Bronchial epithelial cell (primary cell): ENCODE measurements around the gene SETD1B. TPM values are rescaled to one million over a fixed set of nuclear protein-coding genes. Genes with fewer than 3 reads are reported as not detected.

ENCODE experiments used
- DNase-seq: peaks from one replicate; pipeline ENCODE4 v3.0.0-alpha.2; 2010; ENCODE audit warnings: low read depth
- FAIRE-seq: peaks from 2 replicates; lab custom pipeline; 2011; peaks lifted over from hg19 to GRCh38; lab: Jason Lieb, UNC
- H3K27me3 ChIP-seq: 2 replicates; pipeline ENCODE4 v1.5.1; 2011; ENCODE audit warnings: low read length; ENCODE audit not compliant: control insufficient read depth, insufficient read depth
- H3K36me3 ChIP-seq: 2 replicates; pipeline ENCODE4 v1.5.1; 2011; ENCODE audit warnings: low read length; ENCODE audit not compliant: control insufficient read depth, insufficient read depth
- H3K4me3 ChIP-seq: 2 replicates; pipeline ENCODE4 v1.5.1; 2011; ENCODE audit warnings: mild to moderate bottlenecking, low read depth, low read length, control low read depth
- total RNA-seq: library from RNA; depleted of rRNA; stranded (reverse); fragments of >200 nt; gene quantifications from 2 replicates; pipeline ENCODE4 v1.2.1, GENCODE V29; 2014
- TF ChIP-seq, protein P1 (sequence below): IDR thresholded peaks from 2 replicates; pipeline ENCODE4 v1.5.1; 2011; ENCODE audit warnings: mild to moderate bottlenecking, moderate library complexity, low read length, control low read depth, inconsistent platforms; ENCODE audit not compliant: insufficient read depth, severe bottlenecking

Gene SETD1B
- total RNA-seq, 1 donor from 2014 or later, result 1.8 TPM

DNA sequence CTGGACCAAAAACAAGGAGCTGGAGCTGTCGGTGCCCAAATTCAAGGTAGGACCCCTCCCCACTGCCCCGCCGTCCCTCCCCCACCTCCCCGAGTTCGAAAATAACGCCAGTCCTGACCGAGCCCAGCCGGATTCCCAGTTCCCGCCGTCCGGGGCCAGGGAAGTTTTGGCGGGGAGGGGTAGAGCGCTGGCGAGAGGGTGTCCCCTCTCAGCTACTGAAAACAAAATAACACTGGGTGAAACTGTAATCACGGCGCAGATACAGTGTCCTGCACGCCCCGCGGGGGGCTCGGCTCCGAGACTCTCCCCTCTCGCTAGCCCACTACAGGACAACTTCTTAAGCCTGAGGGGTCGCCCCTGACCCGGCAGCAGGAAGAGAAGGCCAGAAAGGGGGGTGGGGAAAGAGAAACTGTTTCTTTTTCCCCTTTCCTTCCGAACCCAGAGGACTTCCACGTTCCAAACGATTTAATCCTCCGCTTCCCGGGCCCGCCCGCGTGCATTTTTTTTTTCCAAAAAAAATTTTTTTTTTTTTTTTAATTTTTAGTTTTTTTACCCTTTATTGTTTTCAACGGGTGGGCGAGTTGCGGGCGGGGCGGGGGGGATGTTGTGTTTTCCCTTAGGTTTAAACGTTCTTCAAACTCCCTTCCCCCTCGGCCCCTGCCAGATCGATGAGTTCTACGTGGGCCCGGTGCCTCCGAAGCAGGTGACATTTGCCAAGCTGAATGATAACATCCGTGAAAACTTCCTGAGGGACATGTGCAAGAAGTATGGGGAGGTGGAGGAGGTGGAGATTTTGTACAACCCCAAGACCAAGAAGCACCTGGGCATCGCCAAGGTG is 1.6 kb downstream of the SETD1B start:
- Histone ChIP-seq H3K27me3 (no peaks in the 10 kb centered on the region), H3K36me3 (peaks cover 16% of the 10 kb centered on the region), H3K4me3 (peak overlapping the region; percentile 68)
- DNase-seq, result no peak
- FAIRE-seq, result no peak
- TF ChIP-seq, protein P1, sequence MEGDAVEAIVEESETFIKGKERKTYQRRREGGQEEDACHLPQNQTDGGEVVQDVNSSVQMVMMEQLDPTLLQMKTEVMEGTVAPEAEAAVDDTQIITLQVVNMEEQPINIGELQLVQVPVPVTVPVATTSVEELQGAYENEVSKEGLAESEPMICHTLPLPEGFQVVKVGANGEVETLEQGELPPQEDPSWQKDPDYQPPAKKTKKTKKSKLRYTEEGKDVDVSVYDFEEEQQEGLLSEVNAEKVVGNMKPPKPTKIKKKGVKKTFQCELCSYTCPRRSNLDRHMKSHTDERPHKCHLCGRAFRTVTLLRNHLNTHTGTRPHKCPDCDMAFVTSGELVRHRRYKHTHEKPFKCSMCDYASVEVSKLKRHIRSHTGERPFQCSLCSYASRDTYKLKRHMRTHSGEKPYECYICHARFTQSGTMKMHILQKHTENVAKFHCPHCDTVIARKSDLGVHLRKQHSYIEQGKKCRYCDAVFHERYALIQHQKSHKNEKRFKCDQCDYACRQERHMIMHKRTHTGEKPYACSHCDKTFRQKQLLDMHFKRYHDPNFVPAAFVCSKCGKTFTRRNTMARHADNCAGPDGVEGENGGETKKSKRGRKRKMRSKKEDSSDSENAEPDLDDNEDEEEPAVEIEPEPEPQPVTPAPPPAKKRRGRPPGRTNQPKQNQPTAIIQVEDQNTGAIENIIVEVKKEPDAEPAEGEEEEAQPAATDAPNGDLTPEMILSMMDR, result no peak

DNA sequence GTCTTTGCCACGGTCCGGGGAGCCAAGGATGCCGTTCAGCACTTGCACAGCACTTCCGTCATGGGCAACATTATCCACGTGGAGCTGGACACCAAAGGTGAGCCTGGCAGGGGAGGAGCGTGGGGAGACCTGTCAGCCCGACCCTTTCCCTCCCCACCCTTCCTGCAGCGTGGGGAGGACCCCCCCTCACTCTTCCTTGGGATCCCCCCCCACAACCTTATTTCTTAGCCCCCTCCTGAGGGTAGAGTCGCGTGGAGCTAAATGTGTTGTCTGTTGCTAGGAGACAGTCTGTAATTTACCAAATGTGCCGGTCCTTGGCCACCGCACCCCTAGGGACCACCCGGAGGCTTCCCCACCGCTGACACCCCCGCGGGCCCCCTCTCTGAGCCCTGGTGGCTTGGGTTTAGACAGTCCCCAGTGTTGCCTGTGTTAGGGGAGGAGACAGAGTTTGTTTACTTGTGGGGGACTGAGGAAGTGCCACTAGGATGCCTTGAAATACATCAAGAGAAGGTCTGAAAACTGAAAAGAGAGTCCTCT is 2.3 kb downstream of the SETD1B start:
- H3K36me3 ChIP-seq, result peaks cover 16% of the 10 kb centered on the region
- H3K4me3 ChIP-seq, result peak overlapping the region; percentile 68
- no peaks in the 10 kb centered on the region for H3K27me3 ChIP-seq
- FAIRE-seq, result no peak
- no peak for DNase-seq
- TF ChIP-seq, protein P1, result no peak

DNA sequence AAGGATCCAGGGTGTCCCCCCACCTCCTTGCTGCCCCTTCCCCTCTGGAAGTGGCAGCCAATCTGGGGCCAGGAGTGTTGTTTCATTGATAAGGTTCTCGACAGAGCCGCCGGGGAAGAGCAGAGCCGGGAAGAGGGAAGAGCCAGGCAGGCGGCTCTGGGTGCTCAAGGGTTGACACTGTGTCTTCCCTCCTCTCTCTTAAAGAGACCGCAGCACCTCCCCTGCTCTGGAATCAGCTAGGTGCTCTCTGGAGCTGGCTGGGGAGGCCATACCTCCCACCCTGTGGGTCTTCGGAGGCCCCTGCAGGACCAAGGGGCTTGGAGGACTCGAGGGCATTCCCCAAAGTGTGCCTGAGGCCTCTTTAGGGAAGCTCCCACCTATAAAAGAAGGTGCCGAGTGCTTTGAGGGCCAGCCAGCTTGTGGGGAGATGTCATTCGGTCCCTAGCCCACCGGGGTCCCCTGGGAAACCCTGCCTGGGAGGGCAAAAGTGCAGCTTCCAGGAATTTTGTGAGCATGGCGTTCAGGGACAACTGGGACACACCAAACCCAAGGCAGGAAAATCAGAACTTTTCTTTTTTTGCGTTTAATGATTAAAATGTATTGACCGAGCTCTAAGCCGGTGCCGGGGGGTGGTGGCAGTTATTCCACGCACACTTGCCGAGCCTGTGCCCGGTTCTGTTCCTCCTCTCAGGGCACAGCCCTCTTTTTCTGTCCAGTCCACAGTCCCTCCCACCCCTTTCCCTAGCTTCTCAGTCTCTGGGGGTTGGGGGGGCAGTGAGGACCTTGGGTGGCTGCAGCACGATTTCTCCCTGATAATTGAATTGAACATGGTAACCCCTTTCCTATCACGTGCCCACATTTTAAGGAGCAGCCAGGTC is 3.0 kb downstream of the SETD1B start:
- H3K4me3 ChIP-seq, result peak overlapping the region; percentile 68
- TF ChIP-seq, protein P1, result no peak
- peaks cover 16% of the 10 kb centered on the region for H3K36me3 ChIP-seq
- DNase-seq (no peak), FAIRE-seq (no peak)
- no peaks in the 10 kb centered on the region for H3K27me3 ChIP-seq

DNA sequence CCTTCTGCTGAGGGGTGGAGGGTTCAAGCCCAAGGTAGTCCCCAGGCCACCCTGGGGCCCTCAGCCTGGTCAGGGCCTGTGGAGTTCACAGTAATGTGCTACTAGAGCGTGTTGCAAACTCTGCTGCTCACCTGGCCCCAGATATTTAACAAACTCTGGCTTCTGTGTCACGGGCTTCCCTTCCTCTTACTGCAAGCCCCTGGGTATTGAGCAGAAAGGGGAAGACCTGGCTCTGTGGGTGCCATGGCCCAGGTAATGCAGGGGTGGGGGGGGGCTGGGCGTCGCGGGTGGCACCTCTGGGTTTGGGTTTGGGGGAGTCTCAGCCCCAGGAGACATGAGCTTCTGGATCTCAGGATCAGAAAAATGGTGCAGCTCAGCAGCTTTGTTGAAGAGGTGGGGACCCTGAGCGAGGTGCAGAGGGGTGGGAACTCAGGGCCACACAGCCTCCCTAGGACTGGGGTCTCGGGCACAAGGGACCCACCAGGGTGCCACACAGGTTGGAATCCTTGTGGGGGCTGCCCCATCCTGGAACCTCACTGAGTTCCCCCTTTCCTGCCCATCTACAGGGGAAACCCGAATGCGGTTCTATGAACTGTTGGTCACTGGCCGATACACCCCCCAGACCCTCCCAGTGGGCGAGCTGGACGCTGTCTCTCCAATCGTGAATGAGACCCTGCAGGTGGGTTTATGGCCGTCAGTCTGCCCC is 4.0 kb downstream of the SETD1B start:
- TF ChIP-seq, protein P1, result no peak
- no peak overlapping the region for H3K4me3 ChIP-seq
- FAIRE-seq (no peak), DNase-seq (no peak)
- H3K27me3 ChIP-seq, result no peaks in the 10 kb centered on the region
- H3K36me3 ChIP-seq, result peaks cover 16% of the 10 kb centered on the region

DNA sequence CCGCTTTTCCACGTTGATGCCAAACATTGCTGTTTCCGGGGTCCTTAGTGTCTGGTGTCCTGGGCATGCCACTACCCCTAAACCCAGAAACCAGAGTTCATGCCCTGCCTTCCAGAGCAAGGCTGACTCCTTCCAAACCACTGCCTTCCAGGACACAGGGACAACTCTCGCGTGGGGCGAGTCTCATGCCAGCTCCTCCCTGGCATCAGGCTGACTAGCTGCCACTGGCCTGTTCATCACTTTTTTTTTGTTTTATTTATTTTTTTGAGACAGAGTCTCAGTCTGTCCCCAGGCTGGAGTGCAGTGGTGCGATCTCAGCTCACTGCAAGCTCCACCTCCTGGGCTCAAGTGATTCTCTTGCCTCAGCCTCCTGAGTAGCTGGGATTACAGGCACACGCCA is 4.8 kb downstream of the SETD1B start:
- Histone ChIP-seq H3K4me3 (no peak overlapping the region), H3K36me3 (peaks cover 16% of the 10 kb centered on the region), H3K27me3 (no peaks in the 10 kb centered on the region)
- FAIRE-seq (no peak), DNase-seq (no peak)
- TF ChIP-seq, protein P1, result no peak
